ENCODE measurements around the gene PAPPA. TPM values are rescaled to one million over a fixed set of nuclear protein-coding genes. Genes with fewer than 3 reads are reported as not detected.
A peak's percentile ranks its signal among the peaks of the same experiment; 100 is the strongest.

PAPPA gene
- total RNA-seq, 1 experiment from 2014 or later, result 0.20 TPM

DNA sequence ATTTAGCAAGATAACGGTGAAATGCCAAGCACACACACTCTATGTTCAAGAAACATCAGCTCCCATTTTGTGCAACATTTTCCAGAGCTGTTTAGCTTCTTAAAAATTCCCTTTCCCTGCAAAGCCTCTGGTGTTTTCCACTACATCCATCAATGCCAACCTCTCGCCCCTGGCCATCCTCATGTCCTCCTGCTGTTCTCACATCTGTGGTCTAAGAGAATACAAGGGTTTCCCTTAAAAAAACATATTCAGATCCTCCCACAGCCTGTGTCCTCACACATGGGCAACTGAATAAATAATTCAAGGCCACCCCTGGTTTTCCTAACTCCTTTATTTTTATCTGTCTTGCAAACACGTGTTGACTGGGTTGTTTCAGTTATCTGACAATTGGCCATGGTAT, 70.3 kb downstream of the PAPPA start:
- DNase-seq (ENCODE audit: low read depth), result no peak

GRCh38 chr9:116230051-116230632, 76.6 kb downstream of the PAPPA start:
- DNase-seq (ENCODE audit: low read depth), result no peak

DNA sequence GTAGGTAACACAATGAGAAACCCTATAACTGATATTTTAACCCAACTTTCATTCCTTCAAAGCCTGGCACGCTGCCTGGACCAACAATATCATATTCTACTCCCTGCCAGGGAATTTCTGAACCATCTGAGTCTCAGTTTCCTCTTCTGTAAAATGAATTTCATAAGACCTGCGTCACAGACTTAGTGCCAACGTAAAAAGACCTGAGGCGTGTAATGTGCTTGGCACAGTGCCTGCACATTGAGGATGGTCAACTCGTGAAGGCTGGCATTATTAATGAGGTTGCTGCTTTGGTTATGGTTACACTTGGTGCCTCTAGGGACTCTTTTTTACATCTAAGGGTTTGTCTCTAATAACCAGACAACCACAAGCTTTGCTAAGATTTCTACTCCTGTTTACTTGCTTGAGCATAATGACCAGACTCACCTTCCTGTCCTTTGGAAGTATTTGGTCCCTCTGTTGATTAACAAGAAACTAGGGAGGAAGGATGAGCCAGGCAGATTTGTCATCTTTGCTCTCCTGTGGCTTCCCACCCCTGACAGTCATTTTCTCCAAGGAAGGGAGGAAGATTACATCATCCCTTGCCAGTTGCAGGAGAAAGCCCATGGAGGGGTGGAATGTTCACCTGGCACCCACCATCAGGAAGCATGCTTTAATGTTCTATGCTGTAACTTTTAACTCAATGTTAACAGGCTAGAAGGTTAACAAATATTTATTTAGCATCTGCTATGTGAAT, 79.0 kb downstream of the PAPPA start:
- DNase-seq (ENCODE audit: low read depth), result peak; percentile 78

- no peak for DNase-seq (ENCODE audit: low read depth)
These were observed 79.6 kb downstream of the PAPPA start for GRCh38 chr9:116233160-116233530.

GRCh38 chr9:116234081-116234480, 80.5 kb downstream of the PAPPA start:
- peak; percentile 96 for DNase-seq (ENCODE audit: low read depth)

GRCh38 chr9:116236979-116237378, 83.4 kb downstream of the PAPPA start:
- DNase-seq (ENCODE audit: low read depth), result no peak

DNA sequence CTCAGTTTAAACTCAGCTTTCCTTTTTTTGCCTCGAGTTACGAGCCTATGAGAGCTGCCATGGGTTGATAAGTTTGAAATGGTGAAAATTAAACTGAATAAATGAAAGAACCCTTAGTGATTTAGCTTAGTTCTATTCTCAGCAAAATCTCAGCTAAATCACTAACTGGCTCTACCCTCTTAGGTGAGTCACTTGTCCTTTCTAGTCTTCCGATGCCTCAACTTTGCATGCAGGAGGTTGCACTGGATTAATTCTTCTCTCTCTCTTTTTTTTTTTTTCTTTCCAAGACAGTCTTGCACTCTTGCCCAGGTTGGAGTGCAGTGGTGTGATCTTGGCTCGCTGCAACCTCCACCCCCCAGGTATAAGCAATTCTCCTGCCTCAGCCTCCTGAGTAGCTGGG, 83.9 kb downstream of the PAPPA start:
- no peak for DNase-seq (ENCODE audit: low read depth)

DNA sequence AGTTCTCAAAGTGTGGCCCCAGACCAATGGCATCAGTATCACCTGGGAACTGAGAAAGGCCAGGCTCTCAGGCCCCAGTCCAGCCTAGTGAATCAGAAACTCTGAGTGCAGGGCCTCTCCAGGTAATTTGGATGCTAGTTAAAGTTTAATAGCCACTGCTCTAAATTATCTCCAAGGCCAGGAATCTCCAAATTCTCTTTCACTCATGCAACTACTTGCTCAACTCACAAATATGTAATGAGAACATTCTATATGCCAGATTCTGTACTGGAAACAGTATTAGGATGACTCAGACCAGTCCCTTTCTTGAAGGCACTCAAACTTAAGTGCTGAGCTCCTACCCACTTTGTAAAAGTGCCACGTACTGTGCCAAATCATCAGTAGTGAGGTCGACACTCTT, 84.6 kb downstream of the PAPPA start:
- peak; percentile 60 for DNase-seq (ENCODE audit: low read depth)

- DNase-seq (ENCODE audit: low read depth), result no peak
These were observed 85.3 kb downstream of the PAPPA start for GRCh38 chr9:116238776-116239340.

- no peak for DNase-seq (ENCODE audit: low read depth)
These were observed 90.1 kb downstream of the PAPPA start for GRCh38 chr9:116243708-116244107.

- no peak for DNase-seq (ENCODE audit: low read depth)
These were observed 93.7 kb downstream of the PAPPA start for GRCh38 chr9:116247284-116247683.

- no peak for DNase-seq (ENCODE audit: low read depth)
These were observed 94.3 kb downstream of the PAPPA start for GRCh38 chr9:116247791-116248374.

DNA sequence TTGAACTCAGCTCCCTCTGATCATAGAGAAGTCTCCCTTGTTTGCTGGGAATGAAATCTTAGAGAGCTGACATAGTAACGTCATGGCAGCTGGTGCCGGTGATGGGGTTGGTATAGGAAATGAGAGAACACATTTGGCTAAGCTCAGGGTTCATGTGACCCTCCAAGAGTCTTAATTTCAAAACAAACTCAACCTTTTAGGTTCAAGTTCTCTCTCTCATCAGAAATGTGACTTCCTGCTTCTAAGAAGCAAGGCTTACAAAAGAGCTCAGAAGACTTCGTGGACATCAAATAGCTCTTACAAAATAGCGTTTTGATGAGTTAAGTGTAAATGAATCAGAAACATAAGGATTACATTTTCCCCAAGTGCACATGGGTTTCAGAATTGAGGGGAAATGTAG, 97.3 kb downstream of the PAPPA start:
- DNase-seq (ENCODE audit: low read depth), result no peak

GRCh38 chr9:116251366-116251765, 97.8 kb downstream of the PAPPA start:
- DNase-seq (ENCODE audit: low read depth), result no peak

DNA sequence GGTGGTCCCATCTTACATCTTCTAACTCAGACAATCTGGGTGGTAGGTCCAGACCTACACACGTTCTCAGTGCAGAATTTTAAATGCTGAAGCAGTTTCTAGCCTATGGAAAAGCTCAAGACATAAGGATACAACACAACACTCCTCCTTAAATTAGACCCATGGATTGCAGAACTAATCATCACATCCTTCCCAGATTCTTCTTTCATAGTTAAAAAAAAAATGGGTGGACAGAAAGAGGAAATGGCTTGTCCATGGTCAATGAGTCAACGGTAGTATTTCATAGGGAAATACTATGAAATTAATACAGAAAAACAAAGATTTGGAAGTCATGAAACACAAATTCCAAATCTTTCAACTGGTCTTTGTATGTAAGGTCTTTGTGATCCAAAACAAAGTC, 106.9 kb downstream of the PAPPA start:
- DNase-seq (ENCODE audit: low read depth), result no peak

DNA sequence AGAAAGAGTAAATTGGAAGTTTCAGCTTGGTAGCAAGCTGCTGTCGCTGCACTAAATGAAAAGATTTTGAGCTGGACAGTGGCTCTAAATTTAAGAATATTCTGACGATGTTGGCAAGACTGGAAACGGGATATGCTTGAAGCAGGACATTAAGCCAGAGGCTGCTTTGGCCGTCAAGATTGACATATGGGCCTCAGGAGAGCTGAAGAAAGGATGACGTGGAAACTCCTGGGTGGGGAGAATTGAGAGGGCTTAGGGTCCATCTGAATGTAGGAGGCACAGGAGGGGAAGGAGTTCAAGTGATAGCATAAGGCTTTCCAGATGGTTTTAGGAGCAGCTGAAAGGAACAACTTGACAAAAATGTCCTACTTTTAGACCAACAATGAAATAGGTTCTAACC, 108.9 kb downstream of the PAPPA start:
- DNase-seq (ENCODE audit: low read depth), result no peak

GRCh38 chr9:116264361-116264760, 110.8 kb downstream of the PAPPA start:
- DNase-seq (ENCODE audit: low read depth), result no peak

DNA sequence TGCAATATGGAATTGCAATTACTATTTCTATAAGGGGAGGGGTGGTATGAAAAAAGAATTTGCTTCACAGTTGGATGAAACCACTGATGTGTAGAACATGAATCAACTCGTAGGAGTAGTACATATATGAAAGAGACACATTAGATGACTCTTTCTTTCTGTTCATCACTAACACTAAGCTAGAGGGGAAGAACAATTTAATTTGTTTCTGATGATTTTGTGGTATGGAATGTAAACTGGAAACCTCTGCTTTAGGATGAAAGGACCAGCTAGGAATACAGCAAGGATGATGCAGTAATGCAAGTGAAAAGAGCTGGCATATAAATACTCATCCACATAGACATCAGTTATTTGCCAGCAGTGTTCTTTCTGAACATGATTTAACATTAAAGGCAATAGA, 113.4 kb downstream of the PAPPA start:
- DNase-seq (ENCODE audit: low read depth), result peak; percentile 23

DNA sequence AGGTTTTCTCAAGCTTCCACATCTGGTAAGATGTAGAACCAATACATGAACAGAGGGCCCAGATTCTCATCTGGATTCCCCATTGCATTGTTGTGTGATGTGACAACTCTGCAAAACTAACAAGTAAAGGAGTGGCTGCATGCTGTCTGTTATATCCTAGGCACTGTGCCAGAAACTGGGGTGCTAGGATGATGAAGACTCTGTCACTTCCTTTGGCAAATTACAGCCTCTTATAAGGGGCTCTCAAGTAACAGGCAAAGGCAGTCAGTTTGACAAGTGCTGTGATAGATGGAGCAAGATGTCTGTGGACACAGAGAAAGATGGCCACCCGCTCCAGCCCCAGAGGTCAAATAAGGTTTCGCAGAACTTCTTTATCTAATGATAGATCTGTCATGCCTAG, 115.7 kb downstream of the PAPPA start:
- peak; percentile 66 for DNase-seq (ENCODE audit: low read depth)

- no peak for DNase-seq (ENCODE audit: low read depth)
These were observed 117.0 kb downstream of the PAPPA start for GRCh38 chr9:116270546-116270945.

DNA sequence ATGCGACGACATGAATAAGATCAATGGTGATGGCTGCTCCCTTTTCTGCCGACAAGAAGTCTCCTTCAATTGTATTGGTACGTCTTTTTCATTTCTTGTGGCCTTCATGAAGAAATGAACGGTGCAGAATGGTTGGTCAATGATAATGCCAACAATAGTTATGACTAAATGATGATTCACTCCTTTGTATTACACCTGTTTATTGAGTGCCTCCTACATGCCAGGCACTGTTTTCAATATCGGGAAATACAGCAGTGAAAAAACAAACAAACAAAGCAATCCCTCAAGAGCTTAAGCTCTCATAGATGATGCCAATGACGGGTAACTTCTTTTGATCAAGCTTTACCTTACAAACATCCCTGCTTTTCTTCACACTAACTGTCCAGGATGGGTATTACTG, 117.7 kb downstream of the PAPPA start:
- DNase-seq (ENCODE audit: low read depth), result no peak

DNA sequence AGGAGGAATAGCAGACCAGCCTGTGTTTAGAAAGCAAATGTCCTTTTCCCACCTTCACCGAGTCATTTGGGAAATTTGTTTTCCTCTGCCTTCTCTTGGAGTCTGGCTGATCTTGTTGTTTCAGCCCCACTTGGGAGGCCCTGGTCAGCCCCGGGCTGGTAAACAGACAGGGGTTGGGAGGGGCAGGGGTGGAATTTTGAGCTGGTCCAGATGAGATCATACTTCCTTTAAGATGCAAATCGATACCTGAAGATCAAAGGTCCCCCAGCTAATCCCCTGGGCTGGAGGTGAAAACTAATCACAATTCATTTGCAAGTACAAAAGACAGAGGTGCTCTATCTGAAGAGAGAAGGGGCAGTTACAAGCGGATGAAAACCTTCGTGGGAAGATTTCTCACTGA, 118.4 kb downstream of the PAPPA start:
- no peak for DNase-seq (ENCODE audit: low read depth)

DNA sequence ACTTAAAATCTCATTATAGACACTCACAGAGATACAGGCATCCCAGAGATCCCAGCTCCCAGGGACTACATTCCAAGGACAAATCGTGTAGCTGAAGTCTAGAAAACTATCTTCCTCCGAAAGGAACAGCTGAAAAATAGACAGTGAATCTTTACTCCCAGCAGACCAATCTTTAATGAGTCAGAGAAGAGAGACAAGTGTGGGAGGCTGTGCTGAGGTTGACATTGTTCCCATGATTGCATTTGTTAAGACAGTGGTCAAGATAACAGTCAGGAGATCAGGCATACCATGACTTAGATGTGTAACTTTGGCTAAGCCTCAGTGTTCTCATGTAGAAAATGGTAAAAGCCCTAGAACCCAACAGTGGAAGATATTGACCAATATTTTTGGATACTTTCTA, 120.7 kb downstream of the PAPPA start:
- peak; percentile 37 for DNase-seq (ENCODE audit: low read depth)

Measured in M059J (cell line).